ENCODE data around the gene RAB44.

DNA sequence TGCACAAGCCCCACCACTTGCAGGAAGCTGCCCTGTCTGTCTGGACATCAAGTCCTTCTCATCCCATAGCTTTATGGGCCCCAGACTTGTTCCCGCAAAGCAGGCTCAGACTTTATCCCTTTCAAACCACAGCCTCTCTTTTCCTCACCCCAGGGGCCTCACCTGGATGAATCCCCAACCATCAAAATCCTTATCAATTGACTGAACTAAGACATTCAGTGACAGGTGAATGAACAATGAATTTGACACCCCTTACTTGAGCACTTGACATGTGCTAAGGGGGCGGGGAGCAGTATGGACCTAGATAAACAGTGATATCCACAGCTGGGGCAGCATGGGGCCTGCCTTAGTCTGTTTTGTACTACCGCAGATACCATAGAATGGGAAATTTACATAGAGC is 5.0 kb downstream of the RAB44 start:
- no peak for TF ChIP-seq EP300 (IDR thresholded peaks at IDR 0.05; ENCODE audit: low read depth)
- no peak for TF ChIP-seq POLR2A (IDR thresholded peaks at IDR 0.05)
- TF ChIP-seq, protein P1, sequence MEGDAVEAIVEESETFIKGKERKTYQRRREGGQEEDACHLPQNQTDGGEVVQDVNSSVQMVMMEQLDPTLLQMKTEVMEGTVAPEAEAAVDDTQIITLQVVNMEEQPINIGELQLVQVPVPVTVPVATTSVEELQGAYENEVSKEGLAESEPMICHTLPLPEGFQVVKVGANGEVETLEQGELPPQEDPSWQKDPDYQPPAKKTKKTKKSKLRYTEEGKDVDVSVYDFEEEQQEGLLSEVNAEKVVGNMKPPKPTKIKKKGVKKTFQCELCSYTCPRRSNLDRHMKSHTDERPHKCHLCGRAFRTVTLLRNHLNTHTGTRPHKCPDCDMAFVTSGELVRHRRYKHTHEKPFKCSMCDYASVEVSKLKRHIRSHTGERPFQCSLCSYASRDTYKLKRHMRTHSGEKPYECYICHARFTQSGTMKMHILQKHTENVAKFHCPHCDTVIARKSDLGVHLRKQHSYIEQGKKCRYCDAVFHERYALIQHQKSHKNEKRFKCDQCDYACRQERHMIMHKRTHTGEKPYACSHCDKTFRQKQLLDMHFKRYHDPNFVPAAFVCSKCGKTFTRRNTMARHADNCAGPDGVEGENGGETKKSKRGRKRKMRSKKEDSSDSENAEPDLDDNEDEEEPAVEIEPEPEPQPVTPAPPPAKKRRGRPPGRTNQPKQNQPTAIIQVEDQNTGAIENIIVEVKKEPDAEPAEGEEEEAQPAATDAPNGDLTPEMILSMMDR (IDR thresholded peaks at IDR 0.05): no peak
